GM23338 (cell line): ENCODE results near the gene TRPV5. TPM values are rescaled to one million over a fixed set of nuclear protein-coding genes. Genes with fewer than 3 reads are reported as not detected.

Experiments used
- ATAC-seq: fragments of 200-7000 bp; cut with Tn5 transposase; 3 replicates; pipeline ENCODE4 v1.9.1; 2020
- DNase-seq: peaks from one replicate; pipeline ENCODE4 v3.0.0-alpha.2; 2015; ENCODE audit warnings: low spot score
- H2AFZ ChIP-seq: fragments of 200-600 bp; sonication (generic); 2 replicates; pipeline ENCODE4 v1.8.0; 2016; ENCODE audit warnings: antibody characterized with exemption, mild to moderate bottlenecking, moderate library complexity
- H3F3A ChIP-seq: fragments of 200-600 bp; sonication (generic); replicated peaks from 2 replicates; pipeline ENCODE4 v1.8.0; 2017; ENCODE audit warnings: antibody characterized with exemption, mixed run types, low read depth
- H3K27ac ChIP-seq: fragments of 200-600 bp; sonication (generic); 2 replicates; pipeline ENCODE4 v1.6.1; 2016; ENCODE audit warnings: low read depth
- H3K27me3 ChIP-seq: fragments of 200-600 bp; sonication (generic); 2 replicates; pipeline ENCODE4 v1.8.0; 2016; ENCODE audit warnings: mild to moderate bottlenecking, mixed run types, moderate library complexity; ENCODE audit not compliant: insufficient read depth
- H3K36me3 ChIP-seq: fragments of 200-600 bp; sonication (generic); 2 replicates; pipeline ENCODE4 v1.8.0; 2016; ENCODE audit warnings: mild to moderate bottlenecking; ENCODE audit not compliant: insufficient read depth
- H3K4me1 ChIP-seq: fragments of 200-600 bp; sonication (generic); 2 replicates; pipeline ENCODE4 v1.8.0; 2016; ENCODE audit warnings: mild to moderate bottlenecking, moderate library complexity; ENCODE audit not compliant: insufficient read depth
- H3K4me2 ChIP-seq: fragments of 200-600 bp; sonication (generic); 2 replicates; pipeline ENCODE4 v1.7.1; 2017; ENCODE audit warnings: mixed run types
- H3K4me3 ChIP-seq: fragments of 200-600 bp; sonication (generic); 2 replicates; pipeline ENCODE4 v1.6.1; 2016; ENCODE audit warnings: mixed run types
- H3K79me2 ChIP-seq: fragments of 200-600 bp; sonication (generic); replicated peaks from 2 replicates; pipeline ENCODE4 v1.8.0; 2017; ENCODE audit warnings: mild to moderate bottlenecking; ENCODE audit not compliant: insufficient read depth
- H3K9me2 ChIP-seq: fragments of 200-600 bp; sonication (generic); 2 replicates; pipeline ENCODE4 v1.8.0; 2017; ENCODE audit not compliant: insufficient read depth
- H4K20me1 ChIP-seq: fragments of 200-600 bp; sonication (generic); replicated peaks from 2 replicates; pipeline ENCODE4 v1.8.0; 2017; ENCODE audit warnings: mild to moderate bottlenecking; ENCODE audit not compliant: insufficient read depth
- H3K27ac Mint-ChIP-seq: 2 replicates; pipeline ENCODE4 v1.8.0; 2020; ENCODE audit warnings: inconsistent platforms, mild to moderate bottlenecking, moderate library complexity, mixed read lengths
- H3K27me3 Mint-ChIP-seq: 3 replicates; pipeline ENCODE4 v1.8.0; 2022; ENCODE audit warnings: low read depth, mild to moderate bottlenecking, moderate library complexity, mixed read lengths, inconsistent platforms; ENCODE audit not compliant: insufficient read depth, poor library complexity
- H3K36me3 Mint-ChIP-seq: 3 replicates; pipeline ENCODE4 v1.8.0; 2021; ENCODE audit warnings: low read depth, mild to moderate bottlenecking, inconsistent platforms, moderate library complexity, mixed read lengths
- H3K4me1 Mint-ChIP-seq: 3 replicates; pipeline ENCODE4 v1.8.0; 2020; ENCODE audit warnings: mild to moderate bottlenecking, inconsistent platforms, mixed read lengths
- H3K4me3 Mint-ChIP-seq: 3 replicates; pipeline ENCODE4 v1.8.0; 2021; ENCODE audit warnings: moderate library complexity, mild to moderate bottlenecking, inconsistent platforms, mixed read lengths
- H3K9me3 Mint-ChIP-seq: 3 replicates; pipeline ENCODE4 v1.8.0; 2020; ENCODE audit warnings: moderate library complexity, mild to moderate bottlenecking, inconsistent platforms, mixed read lengths
- CREB1 ChIP-seq: fragments of 250-450 bp; sonication (Bioruptor Pico); IDR thresholded peaks from 2 replicates; pipeline ENCODE4 v1.5.0; 2020; ENCODE audit warnings: low read depth, mild to moderate bottlenecking, moderate library complexity
- CTCF ChIP-seq, 2 experiments: fragments of 200-600 bp in 1 of 2; sonication (generic) in 1 of 2; conservative IDR thresholded peaks; 2 replicates each; pipeline versions ENCODE4 v1.5.1 to v1.6.1; 2016 to 2017; ENCODE audit warnings: antibody characterized with exemption in 2 of 2, low read depth in 2 of 2, mild to moderate bottlenecking in 2 of 2, moderate library complexity in 1 of 2
- ETS1 ChIP-seq: IDR thresholded peaks from 2 replicates; pipeline ENCODE4 v1.6.1; 2016; ENCODE audit warnings: antibody characterized with exemption
- EZH2 ChIP-seq: fragments of 200-600 bp; sonication (generic); IDR thresholded peaks from one replicate; pipeline ENCODE4 v1.8.0; 2017; ENCODE audit warnings: antibody characterized with exemption, mild to moderate bottlenecking, low read depth; ENCODE audit not compliant: unreplicated experiment
- EZH2phosphoT487 ChIP-seq: fragments of 200-600 bp; sonication (generic); IDR thresholded peaks from one replicate; pipeline ENCODE4 v1.8.1; 2018; ENCODE audit warnings: antibody characterized with exemption; ENCODE audit not compliant: unreplicated experiment
- JUNB ChIP-seq: IDR thresholded peaks from one replicate; pipeline ENCODE4 v1.6.1; 2016; ENCODE audit warnings: antibody characterized with exemption; ENCODE audit not compliant: unreplicated experiment
- NANOG ChIP-seq: IDR thresholded peaks from 2 replicates; pipeline ENCODE4 v1.6.1; 2016; ENCODE audit warnings: antibody characterized with exemption, borderline replicate concordance
- POLR2AphosphoS5 ChIP-seq: IDR thresholded peaks from 2 replicates; pipeline ENCODE4 v1.6.1; 2016; ENCODE audit warnings: antibody characterized with exemption, low read depth
- STAT1 ChIP-seq: IDR thresholded peaks from one replicate; pipeline ENCODE4 v1.6.1; 2016; ENCODE audit warnings: antibody characterized with exemption; ENCODE audit not compliant: unreplicated experiment
- ZNF114 ChIP-seq: fragments of 250-450 bp; sonication (Bioruptor Pico); IDR thresholded peaks from 2 replicates; pipeline ENCODE4 v1.5.0; 2020; ENCODE audit warnings: mild to moderate bottlenecking, moderate library complexity
- ZNF331 ChIP-seq: fragments of 250-450 bp; sonication (Bioruptor Pico); IDR thresholded peaks from 2 replicates; pipeline ENCODE4 v1.5.0; 2020; ENCODE audit warnings: low read depth, mild to moderate bottlenecking, moderate library complexity
- ZNF462 ChIP-seq: fragments of 250-450 bp; sonication (Bioruptor Pico); IDR thresholded peaks from 2 replicates; pipeline ENCODE4 v1.5.0; 2020; ENCODE audit warnings: mild to moderate bottlenecking, moderate library complexity
- polyA plus RNA-seq: library from polyadenylated mRNA; unstranded; fragments of >200 nt; fragmentation: Nextera tagmentation; extraction: Ambion mirVana; gene quantifications from 2 replicates; pipeline ENCODE4 v1.2.1, GENCODE V29; 2016
- total RNA-seq: library from RNA; depleted of rRNA; stranded (reverse); fragments of >200 nt; shearing (Covaris generic); gene quantifications from 2 replicates; pipeline ENCODE4 v1.2.3, GENCODE V29; 2014

TRPV5 gene
- total and polyA plus RNA-seq, 2 experiments from 2014 or later, result not detected

GRCh38 chr7:142945001-142945400 is 11.5 kb upstream of the TRPV5 start (continued):
- TF ChIP-seq CTCF (conservative IDR thresholded peaks at IDR 0.05; ENCODE audit: low read depth in 2 of 2), result no peak
- TF ChIP-seq ZNF331 (CRISPR knock-in tag), result no peak
- TF ChIP-seq STAT1, result no peak

GRCh38 chr7:142943706-142944268 is 10.2 kb upstream of the TRPV5 start:
- Mint-ChIP-seq H3K27me3 (peaks cover 5% of the 10 kb centered on the region), H3K27ac (no peak overlapping the region; the same call in 1 of the 2 replicates), H3K4me3 (no peak overlapping the region), H3K9me3 (no peaks in the 10 kb centered on the region), H3K4me1 (peaks cover 3% of the 10 kb centered on the region), H3K36me3 (no peaks in the 10 kb centered on the region)
- H3K79me2 ChIP-seq, result no peaks in the 10 kb centered on the region
- no peaks in the 10 kb centered on the region for H3F3A ChIP-seq
- ATAC-seq, result no peak
- H3K36me3 ChIP-seq, result no peaks in the 10 kb centered on the region
- 0 out of 2 replicates have a peak, but pooled peaks cover 7% of the 10 kb centered on the region for H3K9me2 ChIP-seq
- no peaks in the 10 kb centered on the region for H3K27me3 ChIP-seq
- no peak overlapping the region for H3K4me3 ChIP-seq
- H3K4me2 ChIP-seq, result no peak overlapping the region
- H3K27ac ChIP-seq, result no peak overlapping the region
- H2AFZ ChIP-seq, result no peak overlapping the region
- no peaks in the 10 kb centered on the region for H3K4me1 ChIP-seq
- TF ChIP-seq EZH2phosphoT487 (no peak), ZNF114 (CRISPR knock-in tag) (no peak), ZNF331 (CRISPR knock-in tag) (no peak), CREB1 (CRISPR knock-in tag) (no peak), EZH2 (no peak), ZNF462 (CRISPR knock-in tag) (no peak), JUNB (no peak), POLR2AphosphoS5 (no peak), ETS1 (no peak), CTCF (conservative IDR thresholded peaks at IDR 0.05; ENCODE audit: low read depth in 2 of 2) (no peak), STAT1 (no peak), NANOG (no peak)
- H4K20me1 ChIP-seq, result no peaks in the 10 kb centered on the region
- DNase-seq, result no peak
